C4-2B (cell line): ENCODE measurements around the gene PMFBP1.

Experiments
- H3K27ac ChIP-seq: fragments of 450-650 bp; 2 replicates; pipeline ENCODE4 v1.5.1; 2017
- CTCF ChIP-seq: fragments of 450-650 bp; conservative IDR thresholded peaks from 2 replicates; pipeline ENCODE4 v1.5.1; 2017; ENCODE audit warnings: mild to moderate bottlenecking
- ZFX ChIP-seq: fragments of 450-650 bp; IDR thresholded peaks from 2 replicates; pipeline ENCODE4 v1.6.1; 2017

The PMFBP1 gene

GRCh38 chr16:72210555-72210954 is 38.6 kb upstream of the PMFBP1 start:
- no peak overlapping the region for H3K27ac ChIP-seq
- TF ChIP-seq ZFX (no peak), CTCF (no peak)

GRCh38 chr16:72210072-72210471 is 38.1 kb upstream of the PMFBP1 start:
- TF ChIP-seq CTCF (no peak), ZFX (no peak)
- H3K27ac ChIP-seq = no peak overlapping the region

GRCh38 chr16:72206299-72206698 is 34.3 kb upstream of the PMFBP1 start:
- no peak overlapping the region for H3K27ac ChIP-seq
- TF ChIP-seq ZFX (no peak), CTCF (no peak)

- H3K27ac ChIP-seq = no peak overlapping the region
- TF ChIP-seq CTCF (no peak), ZFX (no peak)
Measured at GRCh38 chr16:72203401-72203800, 31.4 kb upstream of the PMFBP1 start.

- TF ChIP-seq CTCF (no peak), ZFX (no peak)
- H3K27ac ChIP-seq = no peak overlapping the region
Measured at GRCh38 chr16:72202014-72202413, 30.1 kb upstream of the PMFBP1 start.

GRCh38 chr16:72201387-72201786 is 29.4 kb upstream of the PMFBP1 start:
- TF ChIP-seq ZFX (no peak), CTCF (no peak)
- H3K27ac ChIP-seq = no peak overlapping the region

GRCh38 chr16:72199761-72200337 is 27.9 kb upstream of the PMFBP1 start:
- H3K27ac ChIP-seq = no peak overlapping the region
- TF ChIP-seq ZFX = no peak
- no peak for TF ChIP-seq CTCF
